Measurements from ENCODE around the gene GPRC5B.

GPRC5B gene

GRCh38 chr16:19881028-19881427 lies 3.6 kb downstream of the GPRC5B start:
- H3K4me3 ChIP-seq (ENCODE audit: low read depth, low read length): no peak overlapping the region
- TF ChIP-seq CTCF (IDR thresholded peaks at IDR 0.05; ENCODE audit: borderline replicate concordance, insufficient read depth, low read depth, low read length): no peak

GRCh38 chr16:19879241-19879792 lies 5.3 kb downstream of the GPRC5B start:
- no peak overlapping the region for H3K4me3 ChIP-seq (ENCODE audit: low read depth, low read length)
- no peak for TF ChIP-seq CTCF (IDR thresholded peaks at IDR 0.05; ENCODE audit: borderline replicate concordance, insufficient read depth, low read depth, low read length)

- no peak overlapping the region for H3K4me3 ChIP-seq (ENCODE audit: low read depth, low read length)
- no peak for TF ChIP-seq CTCF (IDR thresholded peaks at IDR 0.05; ENCODE audit: borderline replicate concordance, insufficient read depth, low read depth, low read length)
Observed at GRCh38 chr16:19878757-19879156, 5.9 kb downstream of the GPRC5B start.

- TF ChIP-seq CTCF (IDR thresholded peaks at IDR 0.05; ENCODE audit: borderline replicate concordance, insufficient read depth, low read depth, low read length): no peak
- H3K4me3 ChIP-seq (ENCODE audit: low read depth, low read length): no peak overlapping the region
Observed at GRCh38 chr16:19876501-19877059, 8.1 kb downstream of the GPRC5B start.

- TF ChIP-seq CTCF (IDR thresholded peaks at IDR 0.05; ENCODE audit: borderline replicate concordance, insufficient read depth, low read depth, low read length): no peak
- H3K4me3 ChIP-seq (ENCODE audit: low read depth, low read length): no peak overlapping the region
Observed at GRCh38 chr16:19875900-19876299, 8.7 kb downstream of the GPRC5B start.

GRCh38 chr16:19874851-19875546 lies 9.6 kb downstream of the GPRC5B start:
- no peak overlapping the region for H3K4me3 ChIP-seq (ENCODE audit: low read depth, low read length)
- TF ChIP-seq CTCF (IDR thresholded peaks at IDR 0.05; ENCODE audit: borderline replicate concordance, insufficient read depth, low read depth, low read length): no peak

- no peak for TF ChIP-seq CTCF (IDR thresholded peaks at IDR 0.05; ENCODE audit: borderline replicate concordance, insufficient read depth, low read depth, low read length)
- no peak overlapping the region for H3K4me3 ChIP-seq (ENCODE audit: low read depth, low read length)
Observed at GRCh38 chr16:19874026-19874425, 10.6 kb downstream of the GPRC5B start.
